GM12878 (cell line): ENCODE measurements around the gene STRA8. TPM values are rescaled to one million over a fixed set of nuclear protein-coding genes. Genes with fewer than 3 reads are reported as not detected.

Source experiments
- EP300 ChIP-seq, 2 experiments: fragments of 150-350 bp in 1 of 2; IDR thresholded peaks; 2 replicates each; pipeline ENCODE4 v1.6.1; 2011 to 2012; ENCODE audit warnings: low read depth in 2 of 2, low read length in 2 of 2, borderline replicate concordance in 1 of 2, improper control_type of control experiment in 1 of 2, inconsistent platforms in 1 of 2; ENCODE audit not compliant: control insufficient read depth in 1 of 2
- RBBP5 ChIP-seq: fragments of 200-600 bp; sonication (generic); conservative IDR thresholded peaks from 2 replicates; pipeline ENCODE4 v1.6.1; 2016
- microRNA-seq: library from miRNA; unstranded; fragments of <30 nt; microRNA quantifications from one replicate; pipeline ENCODE4, GENCODE V29; 2018
- polyA plus RNA-seq, 11 experiments: library from polyadenylated mRNA; depleted of rRNA in 4 of 11; unstranded in 6 of 11; stranded (reverse) in 5 of 11; fragments of >200 nt; fragmentation: Nextera tagmentation in 4 of 11; fragmentation: Illumina TruSeq in 1 of 11; extraction: Ambion mirVana in 4 of 11; extraction: Trizol in 1 of 11; gene quantifications; 1 replicate in 1 of 11; 2 replicates in 10 of 11; pipeline versions ENCODE4 v1.2.1 to v1.2.3, GENCODE V29; 2011 to 2016; ENCODE audit warnings: inconsistent platforms in 2 of 11, missing spikeins in 2 of 11, low read depth in 1 of 11
- small RNA-seq: library from RNA; depleted of rRNA; stranded (forward); fragments of <200 nt; gene quantifications from one replicate; pipeline ENCODE3, GENCODE V24; 2014
- total RNA-seq, 4 experiments: library from RNA; depleted of rRNA in 3 of 4; stranded (reverse); fragments of >200 nt in 3 of 4; fragmentation: Illumina TruSeq in 1 of 4; extraction: Trizol in 1 of 4; gene quantifications; 2 replicates each; pipeline versions ENCODE4 v1.2.1 to v1.2.3, GENCODE V29; 2013 to 2021
- TF ChIP-seq, protein P1 (sequence below): fragments of 450-650 bp; IDR thresholded peaks from 2 replicates; pipeline ENCODE4 v1.6.1; 2017; ENCODE audit warnings: mild to moderate bottlenecking, moderate library complexity
- TF ChIP-seq, protein P2 (sequence below): IDR thresholded peaks from 2 replicates; pipeline ENCODE4 v1.6.1; 2012; ENCODE audit warnings: improper control_type of control experiment, low read depth, low read length; ENCODE audit not compliant: insufficient replicate concordance
- TF ChIP-seq, protein P3 (sequence below): fragments of 450-650 bp; IDR thresholded peaks from 2 replicates; pipeline ENCODE4 v1.6.1; 2018; ENCODE audit warnings: borderline replicate concordance, mild to moderate bottlenecking; ENCODE audit not compliant: partially characterized antibody

The STRA8 gene
- total and polyA plus RNA-seq, 10 of the 15 experiments (the other 5 are each of a cell fraction or from before 2014, with no cell fraction given), result 0.15 TPM; not detected in 9

DNA sequence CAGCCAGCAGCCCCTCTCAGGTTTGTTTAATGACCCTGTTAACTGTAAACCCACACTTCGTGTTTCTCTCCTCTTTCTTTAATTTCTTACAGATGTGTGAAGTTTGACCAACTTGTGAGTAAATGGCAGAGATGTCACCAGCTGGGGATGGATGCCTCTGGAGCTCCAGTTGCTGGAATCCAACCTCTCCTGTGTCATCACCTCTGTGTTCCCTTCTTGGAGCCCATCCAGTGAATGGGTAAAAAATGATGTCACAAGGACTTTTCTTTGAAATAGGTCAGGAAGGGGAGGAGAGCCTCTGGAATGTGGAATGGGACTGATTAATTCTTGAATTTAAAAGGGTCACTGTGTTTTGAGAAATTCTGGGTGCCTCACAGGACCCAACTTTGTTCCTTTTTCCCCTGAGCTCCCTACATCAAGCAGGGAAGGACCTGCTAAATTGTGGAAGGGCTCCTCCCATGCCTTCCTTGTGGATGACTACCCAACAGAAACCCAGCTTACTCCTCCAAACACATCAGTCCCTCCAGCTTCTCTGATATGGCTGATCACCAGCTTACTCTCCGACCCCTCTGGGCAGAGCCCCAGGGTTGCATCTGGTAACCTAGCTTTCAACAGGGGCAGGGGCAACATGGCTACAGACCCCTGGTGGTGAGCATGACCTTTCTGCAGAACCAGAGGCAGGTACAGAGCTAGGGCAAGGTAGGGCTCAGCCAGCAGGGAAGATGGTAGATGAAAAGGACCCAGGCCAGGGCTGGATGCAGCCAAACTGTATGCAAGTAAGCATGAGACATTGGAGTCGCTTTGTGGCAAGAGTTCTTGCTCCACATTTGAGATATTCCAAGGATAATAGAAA is 67.5 kb downstream of the STRA8 start (continued):
- TF ChIP-seq, protein P1, sequence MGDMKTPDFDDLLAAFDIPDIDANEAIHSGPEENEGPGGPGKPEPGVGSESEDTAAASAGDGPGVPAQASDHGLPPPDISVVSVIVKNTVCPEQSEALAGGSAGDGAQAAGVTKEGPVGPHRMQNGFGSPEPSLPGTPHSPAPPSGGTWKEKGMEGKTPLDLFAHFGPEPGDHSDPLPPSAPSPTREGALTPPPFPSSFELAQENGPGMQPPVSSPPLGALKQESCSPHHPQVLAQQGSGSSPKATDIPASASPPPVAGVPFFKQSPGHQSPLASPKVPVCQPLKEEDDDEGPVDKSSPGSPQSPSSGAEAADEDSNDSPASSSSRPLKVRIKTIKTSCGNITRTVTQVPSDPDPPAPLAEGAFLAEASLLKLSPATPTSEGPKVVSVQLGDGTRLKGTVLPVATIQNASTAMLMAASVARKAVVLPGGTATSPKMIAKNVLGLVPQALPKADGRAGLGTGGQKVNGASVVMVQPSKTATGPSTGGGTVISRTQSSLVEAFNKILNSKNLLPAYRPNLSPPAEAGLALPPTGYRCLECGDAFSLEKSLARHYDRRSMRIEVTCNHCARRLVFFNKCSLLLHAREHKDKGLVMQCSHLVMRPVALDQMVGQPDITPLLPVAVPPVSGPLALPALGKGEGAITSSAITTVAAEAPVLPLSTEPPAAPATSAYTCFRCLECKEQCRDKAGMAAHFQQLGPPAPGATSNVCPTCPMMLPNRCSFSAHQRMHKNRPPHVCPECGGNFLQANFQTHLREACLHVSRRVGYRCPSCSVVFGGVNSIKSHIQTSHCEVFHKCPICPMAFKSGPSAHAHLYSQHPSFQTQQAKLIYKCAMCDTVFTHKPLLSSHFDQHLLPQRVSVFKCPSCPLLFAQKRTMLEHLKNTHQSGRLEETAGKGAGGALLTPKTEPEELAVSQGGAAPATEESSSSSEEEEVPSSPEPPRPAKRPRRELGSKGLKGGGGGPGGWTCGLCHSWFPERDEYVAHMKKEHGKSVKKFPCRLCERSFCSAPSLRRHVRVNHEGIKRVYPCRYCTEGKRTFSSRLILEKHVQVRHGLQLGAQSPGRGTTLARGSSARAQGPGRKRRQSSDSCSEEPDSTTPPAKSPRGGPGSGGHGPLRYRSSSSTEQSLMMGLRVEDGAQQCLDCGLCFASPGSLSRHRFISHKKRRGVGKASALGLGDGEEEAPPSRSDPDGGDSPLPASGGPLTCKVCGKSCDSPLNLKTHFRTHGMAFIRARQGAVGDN, result no peak
- TF ChIP-seq, protein P2, sequence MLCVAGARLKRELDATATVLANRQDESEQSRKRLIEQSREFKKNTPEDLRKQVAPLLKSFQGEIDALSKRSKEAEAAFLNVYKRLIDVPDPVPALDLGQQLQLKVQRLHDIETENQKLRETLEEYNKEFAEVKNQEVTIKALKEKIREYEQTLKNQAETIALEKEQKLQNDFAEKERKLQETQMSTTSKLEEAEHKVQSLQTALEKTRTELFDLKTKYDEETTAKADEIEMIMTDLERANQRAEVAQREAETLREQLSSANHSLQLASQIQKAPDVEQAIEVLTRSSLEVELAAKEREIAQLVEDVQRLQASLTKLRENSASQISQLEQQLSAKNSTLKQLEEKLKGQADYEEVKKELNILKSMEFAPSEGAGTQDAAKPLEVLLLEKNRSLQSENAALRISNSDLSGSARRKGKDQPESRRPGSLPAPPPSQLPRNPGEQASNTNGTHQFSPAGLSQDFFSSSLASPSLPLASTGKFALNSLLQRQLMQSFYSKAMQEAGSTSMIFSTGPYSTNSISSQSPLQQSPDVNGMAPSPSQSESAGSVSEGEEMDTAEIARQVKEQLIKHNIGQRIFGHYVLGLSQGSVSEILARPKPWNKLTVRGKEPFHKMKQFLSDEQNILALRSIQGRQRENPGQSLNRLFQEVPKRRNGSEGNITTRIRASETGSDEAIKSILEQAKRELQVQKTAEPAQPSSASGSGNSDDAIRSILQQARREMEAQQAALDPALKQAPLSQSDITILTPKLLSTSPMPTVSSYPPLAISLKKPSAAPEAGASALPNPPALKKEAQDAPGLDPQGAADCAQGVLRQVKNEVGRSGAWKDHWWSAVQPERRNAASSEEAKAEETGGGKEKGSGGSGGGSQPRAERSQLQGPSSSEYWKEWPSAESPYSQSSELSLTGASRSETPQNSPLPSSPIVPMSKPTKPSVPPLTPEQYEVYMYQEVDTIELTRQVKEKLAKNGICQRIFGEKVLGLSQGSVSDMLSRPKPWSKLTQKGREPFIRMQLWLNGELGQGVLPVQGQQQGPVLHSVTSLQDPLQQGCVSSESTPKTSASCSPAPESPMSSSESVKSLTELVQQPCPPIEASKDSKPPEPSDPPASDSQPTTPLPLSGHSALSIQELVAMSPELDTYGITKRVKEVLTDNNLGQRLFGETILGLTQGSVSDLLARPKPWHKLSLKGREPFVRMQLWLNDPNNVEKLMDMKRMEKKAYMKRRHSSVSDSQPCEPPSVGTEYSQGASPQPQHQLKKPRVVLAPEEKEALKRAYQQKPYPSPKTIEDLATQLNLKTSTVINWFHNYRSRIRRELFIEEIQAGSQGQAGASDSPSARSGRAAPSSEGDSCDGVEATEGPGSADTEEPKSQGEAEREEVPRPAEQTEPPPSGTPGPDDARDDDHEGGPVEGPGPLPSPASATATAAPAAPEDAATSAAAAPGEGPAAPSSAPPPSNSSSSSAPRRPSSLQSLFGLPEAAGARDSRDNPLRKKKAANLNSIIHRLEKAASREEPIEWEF, result no peak
- TF ChIP-seq, protein P3, sequence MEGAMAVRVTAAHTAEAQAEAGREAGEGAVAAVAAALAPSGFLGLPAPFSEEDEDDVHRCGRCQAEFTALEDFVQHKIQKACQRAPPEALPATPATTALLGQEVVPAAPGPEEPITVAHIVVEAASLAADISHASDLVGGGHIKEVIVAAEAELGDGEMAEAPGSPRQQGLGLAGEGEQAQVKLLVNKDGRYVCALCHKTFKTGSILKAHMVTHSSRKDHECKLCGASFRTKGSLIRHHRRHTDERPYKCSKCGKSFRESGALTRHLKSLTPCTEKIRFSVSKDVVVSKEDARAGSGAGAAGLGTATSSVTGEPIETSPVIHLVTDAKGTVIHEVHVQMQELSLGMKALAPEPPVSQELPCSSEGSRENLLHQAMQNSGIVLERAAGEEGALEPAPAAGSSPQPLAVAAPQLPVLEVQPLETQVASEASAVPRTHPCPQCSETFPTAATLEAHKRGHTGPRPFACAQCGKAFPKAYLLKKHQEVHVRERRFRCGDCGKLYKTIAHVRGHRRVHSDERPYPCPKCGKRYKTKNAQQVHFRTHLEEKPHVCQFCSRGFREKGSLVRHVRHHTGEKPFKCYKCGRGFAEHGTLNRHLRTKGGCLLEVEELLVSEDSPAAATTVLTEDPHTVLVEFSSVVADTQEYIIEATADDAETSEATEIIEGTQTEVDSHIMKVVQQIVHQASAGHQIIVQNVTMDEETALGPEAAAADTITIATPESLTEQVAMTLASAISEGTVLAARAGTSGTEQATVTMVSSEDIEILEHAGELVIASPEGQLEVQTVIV, result no peak
- TF ChIP-seq RBBP5 (no peak), EP300 (IDR thresholded peaks at IDR 0.05; ENCODE audit: borderline replicate concordance in 1 of 2, control insufficient read depth in 1 of 2, low read depth in 2 of 2, low read length in 2 of 2) (no peak)

Small RNA genes lying within 50 kb of the gene (microRNA-seq; reads per million reads assigned to microRNA genes)
- 10.2 reads per million, percentile 44 among the genes with 10 or more reads in this experiment for gene MIR6509

Small RNA genes lying within 50 kb of the gene (small RNA-seq; reads per million reads assigned to genes)
- gene MIR6509, result 1.3 reads per million, percentile 42 among the genes with 10 or more reads in this experiment

Other genes with a start within 250 kb of the STRA8 start
- gene AGBL3, start 247.3 kb upstream of the STRA8 start, total RNA-seq (2014; rRNA removed), result 3.2 and 3.5 TPM in 2 replicates
- 2.9 and 3.8 TPM in 2 replicates for gene AGBL3, start 247.3 kb upstream of the STRA8 start, total RNA-seq (2014; rRNA removed; fragmentation: Illumina TruSeq; extraction: Trizol)
- 2.3 and 4.2 TPM in 2 replicates for gene AGBL3, start 247.3 kb upstream of the STRA8 start, total RNA-seq (2021)
- gene AGBL3, start 247.3 kb upstream of the STRA8 start, polyA plus RNA-seq (2011; rRNA removed), result 12.4 and 24.0 TPM in 2 replicates
- 3.7 TPM in 2 replicates for gene AGBL3, start 247.3 kb upstream of the STRA8 start, polyA plus RNA-seq (2014; fragmentation: Illumina TruSeq; extraction: Trizol)
- 1 to 10 TPM in 1 of 2 experiments, under 1 TPM in 1; 0.82 to 1.4 TPM for gene AGBL3, start 247.3 kb upstream of the STRA8 start, polyA plus RNA-seq (2014; fragmentation: Nextera tagmentation; extraction: Ambion mirVana)
- gene AGBL3, start 247.3 kb upstream of the STRA8 start, polyA plus RNA-seq (2014; rRNA removed), result 1.8 and 2.4 TPM in 2 replicates
- gene AGBL3, start 247.3 kb upstream of the STRA8 start, polyA plus RNA-seq (2016; fragmentation: Nextera tagmentation; extraction: Ambion mirVana), result 1 to 10 TPM; 7.4 to 8.3 TPM
- 2.4 and 2.9 TPM in 2 replicates for gene TMEM140, start 85.8 kb upstream of the STRA8 start, total RNA-seq (2014; rRNA removed)
- gene TMEM140, start 85.8 kb upstream of the STRA8 start, total RNA-seq (2014; rRNA removed; fragmentation: Illumina TruSeq; extraction: Trizol), result 3.3 and 4.3 TPM in 2 replicates
- gene TMEM140, start 85.8 kb upstream of the STRA8 start, total RNA-seq (2021), result 3.0 and 5.2 TPM in 2 replicates
- 16.7 and 20.7 TPM in 2 replicates for gene TMEM140, start 85.8 kb upstream of the STRA8 start, polyA plus RNA-seq (2011; rRNA removed)
- 3.2 and 3.7 TPM in 2 replicates for gene TMEM140, start 85.8 kb upstream of the STRA8 start, polyA plus RNA-seq (2014; fragmentation: Illumina TruSeq; extraction: Trizol)
- 1 to 10 TPM in 1 of 2 experiments, under 1 TPM in 1; 0.85 to 1.1 TPM for gene TMEM140, start 85.8 kb upstream of the STRA8 start, polyA plus RNA-seq (2014; fragmentation: Nextera tagmentation; extraction: Ambion mirVana)
- 3.1 and 3.3 TPM in 2 replicates for gene TMEM140, start 85.8 kb upstream of the STRA8 start, polyA plus RNA-seq (2014; rRNA removed)
- gene TMEM140, start 85.8 kb upstream of the STRA8 start, polyA plus RNA-seq (2016; fragmentation: Nextera tagmentation; extraction: Ambion mirVana), result 10 to 100 TPM; 11.2 to 12.4 TPM
- 61.3 and 61.5 TPM in 2 replicates for gene CYREN, start 63.1 kb upstream of the STRA8 start, total RNA-seq (2014; rRNA removed)
- gene CYREN, start 63.1 kb upstream of the STRA8 start, total RNA-seq (2014; rRNA removed; fragmentation: Illumina TruSeq; extraction: Trizol), result 48.3 and 50.8 TPM in 2 replicates
- 55.3 and 58.0 TPM in 2 replicates for gene CYREN, start 63.1 kb upstream of the STRA8 start, total RNA-seq (2021)
- gene CYREN, start 63.1 kb upstream of the STRA8 start, polyA plus RNA-seq (2011; rRNA removed), result 64.3 and 64.5 TPM in 2 replicates
- 42.5 and 46.0 TPM in 2 replicates for gene CYREN, start 63.1 kb upstream of the STRA8 start, polyA plus RNA-seq (2014; fragmentation: Illumina TruSeq; extraction: Trizol)
- 10 to 100 TPM in 1 of 2 experiments, 1 to 10 TPM in 1; 8.7 to 12.9 TPM for gene CYREN, start 63.1 kb upstream of the STRA8 start, polyA plus RNA-seq (2014; fragmentation: Nextera tagmentation; extraction: Ambion mirVana)
- 49.6 and 54.6 TPM in 2 replicates for gene CYREN, start 63.1 kb upstream of the STRA8 start, polyA plus RNA-seq (2014; rRNA removed)
- 10 to 100 TPM; 56.7 to 57.7 TPM for gene CYREN, start 63.1 kb upstream of the STRA8 start, polyA plus RNA-seq (2016; fragmentation: Nextera tagmentation; extraction: Ambion mirVana)
- 26.0 TPM in 2 replicates for gene WDR91, start 22.3 kb upstream of the STRA8 start, total RNA-seq (2014; rRNA removed)
- gene WDR91, start 22.3 kb upstream of the STRA8 start, total RNA-seq (2014; rRNA removed; fragmentation: Illumina TruSeq; extraction: Trizol), result 13.3 and 15.8 TPM in 2 replicates
- gene WDR91, start 22.3 kb upstream of the STRA8 start, total RNA-seq (2021), result 27.4 TPM in 2 replicates
- gene WDR91, start 22.3 kb upstream of the STRA8 start, polyA plus RNA-seq (2011; rRNA removed), result 61.8 and 83.3 TPM in 2 replicates
- 13.7 and 17.8 TPM in 2 replicates for gene WDR91, start 22.3 kb upstream of the STRA8 start, polyA plus RNA-seq (2014; fragmentation: Illumina TruSeq; extraction: Trizol)
- 10 to 100 TPM in 1 of 2 experiments, 1 to 10 TPM in 1; 7.6 to 10.1 TPM for gene WDR91, start 22.3 kb upstream of the STRA8 start, polyA plus RNA-seq (2014; fragmentation: Nextera tagmentation; extraction: Ambion mirVana)
- gene WDR91, start 22.3 kb upstream of the STRA8 start, polyA plus RNA-seq (2014; rRNA removed), result 31.9 and 37.2 TPM in 2 replicates
- gene WDR91, start 22.3 kb upstream of the STRA8 start, polyA plus RNA-seq (2016; fragmentation: Nextera tagmentation; extraction: Ambion mirVana), result 10 to 100 TPM; 13.4 to 15.2 TPM